IMR-90 (cell line): Measurements from ENCODE around the gene CYB5B. TPM values are rescaled to one million over a fixed set of nuclear protein-coding genes. Genes with fewer than 3 reads are reported as not detected.
A peak's percentile ranks its signal among the peaks of the same experiment; 100 is the strongest.

Experiments used
- ATAC-seq: fragments of 200-7000 bp; cut with Tn5 transposase; 2 replicates; pipeline ENCODE4 v1.9.1; 2020; ENCODE audit warnings: low read depth, mild to moderate bottlenecking, moderate library complexity
- BruUV-seq: library from RNA; stranded (reverse); fragments of 400-500 nt; replicated peaks from 2 replicates; lab custom pipeline; 2021; lab: Mats Ljungman, UMichigan
- CTCF ChIA-PET: fragments of 300-600 bp; formaldehyde crosslinking; extraction: SDS; loops from one replicate; lab custom pipeline; 2021; ENCODE audit warnings: antibody characterized with exemption; lab: Yijun Ruan, JAX
- POLR2A ChIA-PET: fragments of 300-600 bp; sonication (Branson Sonifier 250); formaldehyde crosslinking; loops from one replicate; lab custom pipeline; 2022; ENCODE audit warnings: antibody characterized with exemption; ENCODE audit not compliant: unreplicated experiment; lab: Charles Lee
- DNase-seq: peaks from one replicate; pipeline ENCODE4 v3.0.0; 2013
- H2AFZ ChIP-seq: replicated peaks from 2 replicates; pipeline ENCODE3; 2013; ENCODE audit warnings: low read length, mild to moderate bottlenecking; ENCODE audit not compliant: poor library complexity
- H2AK5ac ChIP-seq: 2 replicates; pipeline ENCODE4 v1.6.1; 2013; ENCODE audit warnings: low read depth, low read length, inconsistent platforms
- H2AK9ac ChIP-seq: replicated peaks from 2 replicates; pipeline ENCODE3; 2013; ENCODE audit warnings: mild to moderate bottlenecking, low read depth, low read length, moderate library complexity; ENCODE audit not compliant: poor library complexity
- H2BK120ac ChIP-seq: 2 replicates; pipeline ENCODE4 v1.6.1; 2013; ENCODE audit warnings: low read depth, low read length, inconsistent platforms
- H2BK15ac ChIP-seq: 3 replicates; pipeline ENCODE4 v1.6.1; 2013; ENCODE audit warnings: low read depth, low read length, inconsistent platforms
- H2BK20ac ChIP-seq: 2 replicates; pipeline ENCODE4 v1.6.1; 2013; ENCODE audit warnings: low read depth, mild to moderate bottlenecking, inconsistent platforms, low read length, moderate library complexity
- H2BK5ac ChIP-seq: 2 replicates; pipeline ENCODE4 v1.6.1; 2013; ENCODE audit warnings: mild to moderate bottlenecking, low read depth, low read length, inconsistent platforms; ENCODE audit not compliant: poor library complexity, severe bottlenecking
- H3K14ac ChIP-seq: replicated peaks from 2 replicates; pipeline ENCODE4 v1.6.1; 2013; ENCODE audit warnings: low read depth, low read length, inconsistent platforms
- H3K18ac ChIP-seq: 2 replicates; pipeline ENCODE4 v1.6.1; 2013; ENCODE audit warnings: low read depth, low read length, control low read depth
- H3K23ac ChIP-seq: 2 replicates; pipeline ENCODE4 v1.6.1; 2013; ENCODE audit warnings: low read depth, low read length, inconsistent platforms
- H3K27ac ChIP-seq: 2 replicates; pipeline ENCODE4 v1.5.1; 2013; ENCODE audit warnings: mild to moderate bottlenecking, control low read depth, low read length; ENCODE audit not compliant: insufficient read depth
- H3K27me3 ChIP-seq: 2 replicates; pipeline ENCODE4 v1.6.1; 2013; ENCODE audit warnings: low read length; ENCODE audit not compliant: control insufficient read depth, insufficient read depth
- H3K36me3 ChIP-seq: 2 replicates; pipeline ENCODE4 v1.6.1; 2013; ENCODE audit warnings: low read length, mixed read lengths; ENCODE audit not compliant: control insufficient read depth, insufficient read depth
- H3K4ac ChIP-seq: 2 replicates; pipeline ENCODE4 v1.6.1; 2013; ENCODE audit warnings: low read depth, low read length, inconsistent platforms
- H3K4me1 ChIP-seq: 2 replicates; pipeline ENCODE4 v1.6.1; 2013; ENCODE audit warnings: low read length, mixed read lengths; ENCODE audit not compliant: control insufficient read depth, insufficient read depth
- H3K4me2 ChIP-seq: 2 replicates; pipeline ENCODE4 v1.6.1; 2013; ENCODE audit warnings: low read depth, mild to moderate bottlenecking, control low read depth, low read length, moderate library complexity
- H3K4me3 ChIP-seq: 2 replicates; pipeline ENCODE4 v1.5.1; 2013; ENCODE audit warnings: low read depth, mild to moderate bottlenecking, control low read depth, low read length, moderate library complexity; ENCODE audit not compliant: insufficient read depth
- H3K56ac ChIP-seq: 2 replicates; pipeline ENCODE4 v1.6.1; 2013; ENCODE audit warnings: low read length, inconsistent platforms; ENCODE audit not compliant: insufficient read depth; ENCODE audit errors: extremely low read depth
- H3K79me1 ChIP-seq, 2 experiments: 2 replicates each; pipeline ENCODE4 v1.6.1; 2013; ENCODE audit warnings: low read length in 2 of 2, inconsistent platforms in 1 of 2, low read depth in 1 of 2
- H3K9ac ChIP-seq: 2 replicates; pipeline ENCODE4 v1.6.1; 2013; ENCODE audit warnings: low read depth, low read length, control low read depth
- H3K9me1 ChIP-seq: 2 replicates; pipeline ENCODE4 v1.6.1; 2013; ENCODE audit warnings: low read length, inconsistent platforms; ENCODE audit not compliant: insufficient read depth
- H3K9me3 ChIP-seq: 2 replicates; pipeline ENCODE4 v1.6.1; 2013; ENCODE audit warnings: low read length; ENCODE audit not compliant: control insufficient read depth, insufficient read depth
- H4K20me1 ChIP-seq: 2 replicates; pipeline ENCODE4 v1.6.1; 2013; ENCODE audit warnings: low read length, inconsistent platforms; ENCODE audit not compliant: insufficient read depth
- H4K5ac ChIP-seq: 2 replicates; pipeline ENCODE4 v1.6.1; 2013; ENCODE audit warnings: mild to moderate bottlenecking, low read depth, low read length, control low read depth
- H4K8ac ChIP-seq, 2 experiments: 2 replicates each; pipeline ENCODE4 v1.6.1; 2013; ENCODE audit warnings: low read depth in 2 of 2, low read length in 2 of 2, control low read depth in 1 of 2, inconsistent platforms in 1 of 2
- H4K91ac ChIP-seq: 2 replicates; pipeline ENCODE4 v1.6.1; 2013; ENCODE audit warnings: low read depth, low read length, inconsistent platforms; ENCODE audit not compliant: insufficient read depth
- CEBPB ChIP-seq: IDR thresholded peaks from 2 replicates; pipeline ENCODE4 v1.6.1; 2012; ENCODE audit warnings: low read depth, low read length, improper control_type of control experiment
- FOS ChIP-seq: fragments of 150-350 bp; IDR thresholded peaks from 2 replicates; pipeline ENCODE4 v1.6.1; 2016; ENCODE audit warnings: low read depth, low read length
- MAZ ChIP-seq: IDR thresholded peaks from 2 replicates; pipeline ENCODE4 v1.6.1; 2012; ENCODE audit warnings: low read depth, mild to moderate bottlenecking, low read length, improper control_type of control experiment, moderate library complexity, borderline replicate concordance
- RAD21 ChIP-seq: IDR thresholded peaks from 2 replicates; pipeline ENCODE4 v1.6.1; 2012; ENCODE audit warnings: low read length, improper control_type of control experiment
- RFX5 ChIP-seq: IDR thresholded peaks from 2 replicates; pipeline ENCODE4 v1.8.0; 2012; ENCODE audit warnings: low read depth, mild to moderate bottlenecking, low read length, moderate library complexity
- WGBS, 2 experiments: methylation state at CpG; one replicate each; pipeline versions ENCODE4 v1.1.5 to v1.1.7; 2013; ENCODE audit warnings: missing lambda C conversion rate in 2 of 2; ENCODE audit not compliant: insufficient read length in 1 of 2; ENCODE audit errors: extremely low coverage in 2 of 2; 5-methylcytosine and 5-hydroxymethylcytosine counted together
- dilution Hi-C: fragments of 300-500 bp; cut with HindIII; formaldehyde crosslinking; loops from one replicate; pipeline ENCODE4 v1.14.3; 2018; ENCODE audit warnings: low sequenced_read_pairs; ENCODE audit not compliant: unreplicated experiment
- in situ Hi-C: fragments of 300-500 bp; cut with MboI; formaldehyde crosslinking; loops from 3 replicates; pipeline ENCODE4 v1.14.3; 2019; ENCODE audit warnings: low sequenced_read_pairs, inconsistent platforms, mixed read lengths
- intact Hi-C: fragments of 100-400 bp; cut with micrococcal nuclease; formaldehyde crosslinking; loops from 2 replicates; pipeline ENCODE4 v1.10.0; 2022
- polyA plus RNA-seq, 3 experiments: library from polyadenylated mRNA; depleted of rRNA; stranded (reverse); fragments of >200 nt; gene quantifications; 2 replicates each; pipeline ENCODE4 v1.2.3, GENCODE V29; 2012; ENCODE audit warnings: low replicate concordance in 1 of 3
- total RNA-seq: library from RNA; depleted of rRNA; stranded (reverse); fragments of >200 nt; gene quantifications from 2 replicates; pipeline ENCODE4 v1.2.3, GENCODE V29; 2012

CYB5B gene
- total and polyA plus RNA-seq, 2 of the 4 experiments (the other 2 are of a cell fraction), result 100 to 102 TPM

DNA sequence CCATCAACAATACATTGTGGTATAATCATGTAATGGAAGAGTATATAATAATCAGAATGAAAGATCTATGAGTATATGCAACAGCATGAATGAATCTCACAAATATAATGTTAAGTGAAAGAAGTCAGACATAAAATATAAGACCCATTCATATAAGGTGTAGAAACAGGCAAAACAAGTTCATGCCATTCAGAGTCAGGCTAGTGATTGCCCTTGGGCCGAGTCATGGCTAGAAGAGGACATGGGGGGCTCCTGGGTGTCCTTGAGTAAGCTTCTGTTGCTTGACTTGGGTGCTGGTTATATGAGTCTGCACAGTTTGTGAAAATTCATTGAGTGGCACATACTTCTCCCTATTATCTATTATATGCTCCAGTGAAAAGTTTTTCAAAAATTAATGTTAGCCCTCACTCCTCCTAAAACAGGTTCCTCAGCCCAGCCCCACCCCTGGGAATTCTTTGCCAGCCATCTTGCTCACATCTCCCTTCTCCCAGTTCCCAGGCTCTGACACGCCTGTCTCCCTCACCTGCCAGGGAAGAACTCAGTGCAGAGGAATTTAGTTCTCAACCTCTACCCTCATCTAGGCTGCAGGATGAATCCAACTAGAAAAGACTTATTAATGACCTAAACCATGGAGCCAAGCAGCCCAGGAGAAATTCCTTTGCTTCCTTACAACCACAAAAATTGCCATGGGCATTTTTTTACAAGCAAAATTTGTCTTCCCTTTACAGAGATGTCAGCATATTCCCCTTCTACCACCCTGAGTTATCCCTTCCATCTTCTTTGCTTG is 89.0 kb downstream of the CYB5B start:
- no peaks in the 10 kb centered on the region for H3K36me3 ChIP-seq
- H4K20me1 ChIP-seq, result no peaks in the 10 kb centered on the region
- peak overlapping the region; percentile 74; the same call in 1 of the 2 replicates for H2BK20ac ChIP-seq
- H2BK15ac ChIP-seq, result no peak overlapping the region
- peak overlapping the region; percentile 89 for H2BK120ac ChIP-seq
- H2AFZ ChIP-seq, result peak overlapping the region; percentile 40
- no peaks in the 10 kb centered on the region for H3K9me3 ChIP-seq
- H3K18ac ChIP-seq, result no peak overlapping the region
- ATAC-seq (peak; percentile 73), DNase-seq (peak; percentile 65)
- no CpG with 5 or more reads among the region's 2 CpGs for WGBS, 2 experiments
- no peak overlapping the region for H3K9ac ChIP-seq
- no TSS peak for BruUV-seq
- dilution Hi-C loops (no loop called here), intact Hi-C loops (no loop called here), in situ Hi-C loops (no loop called here)
- peak overlapping the region in 1 of 2 experiments; percentile 28; a peak in 2 of 4 replicates for H4K8ac ChIP-seq
- CTCF ChIA-PET, result interaction anchor here (0.6 kb wide), 1 partner anchor 17 kb away, joined by 5 read pairs; no protein-coding TSS in a partner anchor
- POLR2A ChIA-PET, result no interaction called here
- no peak overlapping the region for H4K91ac ChIP-seq
- no peaks in the 10 kb centered on the region for H3K27me3 ChIP-seq
- no peaks in the 10 kb centered on the region for H3K79me1 ChIP-seq
- H3K4me3 ChIP-seq, result no peak overlapping the region
- no peak overlapping the region; the same call in 1 of the 2 replicates for H3K56ac ChIP-seq
- no peak overlapping the region for H4K5ac ChIP-seq
- 0 out of 2 replicates have a peak overlapping the region, but pooled peaks have one; percentile 15 for H2AK5ac ChIP-seq
- TF ChIP-seq RFX5 (no peak), RAD21 (no peak), CEBPB (no peak), FOS (no peak), MAZ (peak; percentile 80; the same call in 1 of the 2 replicates)
- no peak overlapping the region for H3K23ac ChIP-seq
- peak overlapping the region; percentile 77; the same call in 1 of the 2 replicates for H3K4ac ChIP-seq
- no peak overlapping the region for H3K27ac ChIP-seq
- peaks cover 3% of the 10 kb centered on the region for H3K9me1 ChIP-seq
- peak overlapping the region; percentile 83; the same call in 1 of the 2 replicates for H3K14ac ChIP-seq
- no peak overlapping the region for H3K4me2 ChIP-seq
- H2BK5ac ChIP-seq, result peak overlapping the region; percentile 34
- no peak overlapping the region for H2AK9ac ChIP-seq
- H3K4me1 ChIP-seq, result peaks cover 5% of the 10 kb centered on the region; the same call in 1 of the 2 replicates
